ENCODE data around the gene SPATS2L.

Gene SPATS2L

DNA sequence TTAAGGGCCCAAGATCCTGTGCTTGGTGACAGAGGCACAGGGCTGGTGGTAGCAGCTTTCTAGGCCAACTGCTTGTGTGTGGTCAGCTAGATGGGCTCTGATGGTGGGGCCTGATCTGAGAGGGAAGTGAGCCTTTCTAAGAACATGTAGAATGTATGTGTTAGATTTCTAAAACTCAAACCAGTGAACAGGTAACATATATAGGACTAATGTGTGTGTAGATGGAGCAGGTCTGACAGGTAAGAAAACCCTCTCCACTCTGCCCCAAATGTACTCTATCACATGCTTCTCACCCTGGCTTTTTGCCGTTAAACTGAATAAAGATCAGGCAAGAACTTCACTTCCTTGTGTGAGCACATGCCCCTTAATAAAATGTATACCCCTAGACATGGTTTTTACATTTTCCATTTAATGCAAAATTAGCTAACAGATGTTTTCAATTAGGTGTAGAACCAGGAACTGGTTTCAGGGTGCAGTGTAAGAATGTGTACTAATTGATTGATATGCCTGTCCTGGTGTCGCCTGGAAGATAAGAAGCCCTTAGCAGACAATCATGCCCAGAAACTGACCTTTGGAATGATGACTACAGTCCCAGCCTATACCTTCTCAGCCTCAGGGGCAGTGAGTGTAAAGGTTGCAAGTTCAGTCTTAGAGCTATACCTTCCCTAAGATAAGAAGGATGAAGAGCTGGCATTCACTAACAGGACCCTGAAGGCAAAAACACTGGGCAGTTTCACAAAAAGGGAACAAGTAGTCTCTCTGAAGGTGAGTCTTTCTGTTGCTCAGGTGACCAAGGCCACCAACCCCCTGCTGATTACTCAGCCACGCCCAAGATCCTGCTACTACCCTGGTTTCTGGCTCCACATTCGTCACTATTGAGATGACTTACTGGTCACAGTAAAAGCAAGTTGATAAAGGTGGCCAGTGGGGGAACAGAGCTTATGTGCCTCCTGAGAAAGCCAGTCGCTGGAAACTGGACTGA is 71.2 kb downstream of the SPATS2L start:
- no peak for DNase-seq (ENCODE audit: low spot score)

- DNase-seq (ENCODE audit: low spot score): no peak
Measured at GRCh38 chr2:200378652-200379290, 72.3 kb downstream of the SPATS2L start.

DNA sequence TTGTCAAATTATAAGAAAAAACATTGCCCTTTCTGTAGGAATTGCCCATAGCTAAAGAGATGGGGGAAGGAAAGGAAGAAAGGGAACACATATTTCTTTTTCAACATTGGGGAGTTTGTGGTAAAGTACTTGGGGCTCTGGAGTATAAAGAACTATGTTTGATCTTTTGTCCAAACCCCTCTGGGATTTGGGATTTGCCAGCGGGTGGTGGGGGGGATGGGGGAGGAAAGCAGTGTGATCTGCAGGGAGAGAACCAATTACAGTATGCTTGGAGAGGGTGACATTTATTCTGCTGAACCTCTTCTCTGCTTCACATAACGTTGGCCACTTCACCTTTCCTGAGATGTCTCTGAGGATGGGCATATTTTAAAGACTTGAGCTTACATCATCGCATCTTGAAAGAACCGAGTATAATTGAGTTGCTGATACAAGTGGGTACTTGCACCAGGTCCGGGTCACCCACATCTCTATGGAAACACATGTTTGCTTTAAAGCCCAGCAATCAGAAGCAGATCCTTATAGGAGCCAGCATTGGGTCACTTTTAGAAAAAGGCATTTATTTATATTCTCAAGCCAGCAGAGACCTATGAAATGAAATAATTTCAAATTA is 73.1 kb downstream of the SPATS2L start:
- DNase-seq (ENCODE audit: low spot score): no peak

- no peak for DNase-seq (ENCODE audit: low spot score)
Measured at GRCh38 chr2:200380091-200380561, 73.6 kb downstream of the SPATS2L start.

DNA sequence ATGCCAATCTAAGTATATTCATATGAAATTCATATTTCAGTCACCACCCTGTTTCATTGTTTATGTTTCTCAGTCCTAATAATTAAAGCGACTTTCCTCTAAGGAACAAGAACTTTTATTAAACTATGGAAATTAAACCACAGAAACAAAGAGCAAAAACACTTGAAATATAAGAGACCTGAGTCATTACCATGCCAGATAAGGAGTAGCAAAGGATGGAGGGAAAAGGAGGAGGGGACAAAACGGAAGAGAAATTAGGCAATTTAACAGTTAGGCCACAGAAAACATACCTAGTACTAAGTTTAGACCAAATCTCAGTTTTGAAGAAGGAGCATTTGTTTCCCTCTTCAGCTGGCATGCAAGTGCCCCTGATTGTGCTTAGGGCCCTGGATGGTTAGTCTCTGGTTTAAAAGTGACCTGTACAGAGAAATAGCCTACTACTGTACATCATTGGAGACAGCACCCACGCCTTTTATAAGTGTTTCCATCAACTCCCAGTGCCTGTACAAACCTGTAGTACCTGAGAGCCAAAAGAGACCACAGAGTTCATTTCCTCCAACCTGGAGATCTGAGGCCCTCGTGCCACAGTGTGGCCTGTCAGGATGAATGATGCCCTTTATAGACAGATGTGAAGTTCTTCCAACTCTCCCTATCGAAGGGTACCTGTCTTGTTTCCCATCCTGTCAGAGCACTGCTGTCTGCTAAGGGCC is 74.5 kb downstream of the SPATS2L start:
- DNase-seq (ENCODE audit: low spot score): no peak

GRCh38 chr2:200382874-200383273 is 76.4 kb downstream of the SPATS2L start:
- DNase-seq (ENCODE audit: low spot score): no peak

- DNase-seq (ENCODE audit: low spot score): no peak
Measured at GRCh38 chr2:200383380-200384110, 77.1 kb downstream of the SPATS2L start.

- no peak for DNase-seq (ENCODE audit: low spot score)
Measured at GRCh38 chr2:200385063-200385635, 78.7 kb downstream of the SPATS2L start.

DNA sequence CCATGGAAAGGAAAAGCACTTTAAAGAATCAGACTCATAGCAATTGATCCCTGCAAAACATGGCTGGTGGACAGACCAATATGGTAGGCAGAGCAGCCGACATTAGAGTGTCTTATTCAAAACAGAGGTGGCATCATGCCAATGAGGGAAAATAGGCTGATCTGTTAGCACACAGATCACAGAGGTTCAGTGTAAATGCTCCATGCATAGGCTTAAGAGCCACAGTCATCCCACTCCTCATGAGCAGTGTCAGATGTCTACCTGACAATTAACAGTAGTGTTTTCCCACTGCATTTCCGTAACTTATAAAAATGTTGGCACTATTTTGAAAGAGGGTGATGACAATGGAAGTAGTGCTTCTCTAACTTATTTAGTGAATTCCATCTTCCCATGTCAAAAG is 86.7 kb downstream of the SPATS2L start:
- DNase-seq (ENCODE audit: low spot score): no peak

DNA sequence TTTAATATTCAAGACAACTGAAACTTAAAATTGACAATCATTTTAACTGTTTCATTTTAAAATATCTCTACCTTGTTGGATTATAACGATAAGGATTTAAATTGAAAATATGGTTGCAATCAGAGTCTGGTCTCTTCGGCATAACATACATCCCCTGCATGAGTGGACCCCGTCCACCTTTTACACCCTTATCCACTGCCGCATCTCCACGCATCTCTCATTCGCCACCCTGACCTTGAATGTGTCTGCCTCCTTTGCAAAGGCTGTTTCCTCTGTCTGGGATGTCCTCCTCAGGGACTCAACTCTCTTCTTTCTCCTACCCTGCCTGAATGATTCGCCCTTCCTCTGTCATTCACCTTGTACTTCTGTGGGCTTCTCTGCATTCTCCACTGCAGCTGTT is 87.6 kb downstream of the SPATS2L start:
- no peak for DNase-seq (ENCODE audit: low spot score)

DNA sequence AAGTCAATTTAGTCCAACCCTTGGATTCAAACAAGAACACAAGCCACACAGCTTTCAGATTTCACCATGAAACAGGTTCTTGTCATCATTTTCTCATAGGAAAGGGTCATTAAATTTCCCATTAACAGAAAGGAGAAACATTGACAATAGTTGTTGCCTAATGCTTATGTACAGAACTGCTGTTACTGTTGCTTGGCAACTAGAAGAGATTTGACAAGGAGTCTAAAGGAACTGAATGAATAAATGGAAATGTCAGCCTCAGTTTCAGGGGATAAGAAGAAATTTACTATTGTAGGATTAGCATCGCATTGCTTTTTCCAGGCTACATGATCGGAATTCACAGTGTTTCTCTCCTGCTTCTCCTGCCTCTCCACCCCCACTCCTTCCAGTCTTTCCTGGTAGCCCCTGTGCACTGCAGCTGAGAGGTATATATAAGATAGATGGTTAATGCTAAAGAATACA is 90.3 kb downstream of the SPATS2L start:
- DNase-seq (ENCODE audit: low spot score): no peak

- no peak for DNase-seq (ENCODE audit: low spot score)
Measured at GRCh38 chr2:200397785-200398184, 91.3 kb downstream of the SPATS2L start.

DNA sequence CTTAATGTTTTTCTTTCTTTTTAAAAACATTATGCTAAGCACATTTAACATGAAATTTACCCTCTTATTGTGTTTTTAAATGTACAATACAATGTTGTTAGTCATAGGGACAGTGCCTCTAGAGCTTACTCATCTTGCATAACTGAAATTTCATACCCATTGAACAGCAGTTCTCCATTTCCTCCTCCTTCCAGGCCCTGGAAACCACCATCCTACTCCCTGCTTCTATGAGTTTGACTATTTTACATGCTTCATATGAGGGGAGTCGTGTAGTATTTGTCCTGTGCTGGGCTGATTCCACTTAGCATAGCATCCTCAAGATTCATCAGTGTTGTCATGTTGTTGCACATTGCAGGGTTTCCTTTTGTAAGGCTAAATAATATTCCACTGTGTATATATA is 92.6 kb downstream of the SPATS2L start:
- no peak for DNase-seq (ENCODE audit: low spot score)

DNA sequence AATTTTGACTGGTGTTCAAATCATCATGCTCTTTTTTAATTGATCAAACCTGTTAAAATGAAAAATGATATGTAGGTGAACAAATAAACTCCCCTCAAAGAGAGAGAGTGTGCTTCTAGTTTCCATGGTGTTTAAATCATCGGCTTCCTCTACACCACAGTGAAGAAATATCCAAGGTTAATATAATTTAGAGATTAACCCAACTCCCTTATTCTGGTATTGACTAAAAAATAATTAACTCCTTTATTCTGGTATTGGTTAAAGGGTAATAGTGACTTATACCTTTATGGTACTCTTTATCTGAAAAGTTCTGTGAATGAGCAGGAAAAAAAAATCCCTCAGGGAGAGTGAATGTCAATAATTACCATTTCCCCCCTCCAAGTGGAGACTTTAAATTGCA is 93.1 kb downstream of the SPATS2L start:
- DNase-seq (ENCODE audit: low spot score): no peak

DNA sequence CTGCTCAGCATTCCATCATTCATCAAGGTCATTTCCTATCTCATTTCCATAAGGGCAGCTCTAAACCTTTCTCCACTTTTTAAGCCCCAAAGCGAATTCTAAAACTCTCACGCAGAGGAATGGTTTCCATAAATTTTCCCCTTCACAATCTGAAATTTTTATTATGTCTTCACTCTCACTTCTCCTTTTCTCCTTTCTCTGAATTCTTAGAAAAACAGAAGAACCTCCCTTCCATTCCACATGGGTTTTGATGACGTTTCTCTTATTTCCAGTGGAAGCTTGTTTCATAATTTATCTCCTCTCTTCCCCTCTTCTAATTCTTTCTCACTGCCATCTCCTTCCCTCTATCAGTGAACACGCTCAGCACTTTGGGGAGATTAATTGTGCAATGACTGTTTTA is 97.3 kb downstream of the SPATS2L start:
- no peak for DNase-seq (ENCODE audit: low spot score)

DNA sequence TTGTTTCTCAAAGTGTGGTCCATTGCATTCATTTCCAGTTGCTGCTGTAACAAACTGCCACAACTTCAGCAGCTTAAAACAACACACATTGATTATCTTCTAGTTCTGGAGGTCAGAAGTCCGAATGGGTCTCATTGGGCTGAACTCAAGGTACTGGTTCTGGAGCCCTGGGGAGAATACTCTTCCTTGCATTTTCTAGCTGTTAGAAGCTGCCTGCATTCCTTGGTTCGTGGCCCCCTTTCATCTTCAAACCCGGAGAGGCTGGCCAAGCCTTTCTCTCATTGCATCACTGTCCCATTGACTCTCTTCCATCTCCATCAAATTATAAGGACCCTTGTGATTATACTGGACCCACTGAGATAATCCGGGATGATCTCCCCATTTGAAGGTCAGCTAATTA is 98.1 kb downstream of the SPATS2L start:
- DNase-seq (ENCODE audit: low spot score): no peak

- DNase-seq (ENCODE audit: low spot score): no peak
Measured at GRCh38 chr2:200405599-200406298, 99.3 kb downstream of the SPATS2L start.

DNA sequence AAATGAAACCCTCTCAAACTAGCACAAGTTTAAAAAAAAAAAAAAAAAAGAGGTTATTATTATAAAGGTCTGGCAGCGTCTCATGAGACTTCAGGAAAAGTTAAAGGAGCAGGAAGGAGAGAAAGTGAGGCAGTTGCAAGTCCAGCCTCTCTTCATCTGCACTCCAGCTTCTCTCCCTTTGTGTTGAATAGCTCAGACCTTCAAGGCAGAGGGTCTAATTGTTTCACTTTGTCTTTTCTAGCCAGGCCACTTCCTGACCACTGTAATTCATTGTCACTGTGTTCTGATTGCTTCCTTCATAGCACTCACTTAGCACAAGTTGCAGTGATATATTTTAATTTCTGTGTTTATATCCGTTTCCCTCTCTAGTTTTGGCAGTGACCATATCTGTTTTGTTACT is 99.9 kb downstream of the SPATS2L start:
- DNase-seq (ENCODE audit: low spot score): no peak

DNA sequence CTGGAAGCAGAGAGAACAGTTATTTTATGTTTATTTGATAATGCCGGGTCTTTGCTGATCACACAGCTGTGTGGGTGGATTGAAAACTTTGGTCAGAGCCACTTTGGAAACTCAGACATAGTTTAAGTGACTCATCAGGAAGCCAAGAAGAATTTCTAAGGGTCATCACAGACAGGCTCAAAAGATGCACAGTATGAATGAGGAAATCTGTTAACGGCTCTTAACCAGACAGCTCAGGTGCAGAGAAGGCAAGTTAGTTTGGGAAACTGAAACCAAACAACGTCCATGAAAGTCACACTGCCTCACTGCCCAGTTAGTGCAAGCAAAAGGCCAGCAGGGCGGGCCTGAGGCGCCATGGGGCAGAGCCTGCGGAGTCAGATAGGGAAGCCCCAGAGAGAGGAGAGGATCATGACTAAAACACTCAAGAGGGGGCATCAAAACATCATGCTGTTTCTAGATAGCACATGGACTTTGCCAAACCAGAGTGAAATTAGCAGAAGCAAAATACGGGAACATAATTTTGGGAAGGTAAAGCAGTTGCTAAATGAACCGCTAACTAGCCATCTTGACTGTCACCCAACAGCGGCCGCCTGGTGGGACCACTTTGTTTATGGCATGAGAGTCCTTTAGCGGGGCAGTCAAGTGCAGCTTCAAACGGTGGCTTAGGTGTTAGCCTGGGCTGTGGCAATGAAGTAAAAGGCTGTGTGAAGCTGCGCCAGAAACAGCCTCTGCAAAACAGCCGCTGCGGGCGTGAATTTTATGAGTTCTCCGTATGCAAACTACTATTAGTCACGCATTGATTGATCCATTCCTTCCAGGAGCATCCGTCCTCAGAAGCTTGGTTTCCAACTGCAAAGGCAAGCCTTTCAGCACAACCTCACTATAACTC is 102.2 kb downstream of the SPATS2L start:
- no peak for DNase-seq (ENCODE audit: low spot score)
